ENCODE measurements around the gene OTUB2.

DNA sequence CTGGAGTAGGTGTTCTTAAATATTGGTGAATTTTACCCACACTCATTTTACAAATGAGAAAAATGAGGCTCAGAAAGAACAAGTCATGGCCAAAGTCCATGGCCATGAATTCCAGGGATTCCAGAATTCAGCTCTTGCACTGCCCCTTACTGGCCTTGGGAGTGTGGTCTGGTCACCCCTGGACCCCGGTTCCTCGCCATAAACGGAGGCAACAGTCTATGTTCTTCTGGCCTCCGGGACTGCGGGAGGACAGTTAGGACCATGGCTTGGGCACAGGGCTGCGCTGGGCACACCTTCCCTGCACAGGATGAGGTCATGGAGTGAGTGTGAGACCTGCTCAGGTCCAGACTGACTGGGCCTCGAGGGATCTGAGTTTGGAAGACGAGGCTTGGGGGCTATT is 22.1 kb upstream of the OTUB2 start:
- TF ChIP-seq, protein P1, sequence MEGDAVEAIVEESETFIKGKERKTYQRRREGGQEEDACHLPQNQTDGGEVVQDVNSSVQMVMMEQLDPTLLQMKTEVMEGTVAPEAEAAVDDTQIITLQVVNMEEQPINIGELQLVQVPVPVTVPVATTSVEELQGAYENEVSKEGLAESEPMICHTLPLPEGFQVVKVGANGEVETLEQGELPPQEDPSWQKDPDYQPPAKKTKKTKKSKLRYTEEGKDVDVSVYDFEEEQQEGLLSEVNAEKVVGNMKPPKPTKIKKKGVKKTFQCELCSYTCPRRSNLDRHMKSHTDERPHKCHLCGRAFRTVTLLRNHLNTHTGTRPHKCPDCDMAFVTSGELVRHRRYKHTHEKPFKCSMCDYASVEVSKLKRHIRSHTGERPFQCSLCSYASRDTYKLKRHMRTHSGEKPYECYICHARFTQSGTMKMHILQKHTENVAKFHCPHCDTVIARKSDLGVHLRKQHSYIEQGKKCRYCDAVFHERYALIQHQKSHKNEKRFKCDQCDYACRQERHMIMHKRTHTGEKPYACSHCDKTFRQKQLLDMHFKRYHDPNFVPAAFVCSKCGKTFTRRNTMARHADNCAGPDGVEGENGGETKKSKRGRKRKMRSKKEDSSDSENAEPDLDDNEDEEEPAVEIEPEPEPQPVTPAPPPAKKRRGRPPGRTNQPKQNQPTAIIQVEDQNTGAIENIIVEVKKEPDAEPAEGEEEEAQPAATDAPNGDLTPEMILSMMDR (IDR thresholded peaks at IDR 0.05 in 8 of 11, conservative IDR thresholded peaks at IDR 0.05 in 3 of 11) = no peak
- TF ChIP-seq POLR2A (IDR thresholded peaks at IDR 0.05) (no peak), POLR2AphosphoS5 (IDR thresholded peaks at IDR 0.05) (no peak)
